ENCODE data around the gene SLC5A9. TPM values are rescaled to one million over a fixed set of nuclear protein-coding genes. Genes with fewer than 3 reads are reported as not detected.

Gene SLC5A9
- total and polyA plus RNA-seq, 2 of the 13 experiments (the other 11 are each of a cell fraction or from before 2014, with no cell fraction given), result 42.0 to 65.0 TPM

- no peak for TF ChIP-seq JARID2 (CRISPR knock-in tag; IDR thresholded peaks at IDR 0.05; ENCODE audit: insufficient replicate concordance)
- no peak for TF ChIP-seq ZNF639 (CRISPR knock-in tag; conservative IDR thresholded peaks at IDR 0.05)
- no peak for TF ChIP-seq TEAD2 (CRISPR knock-in tag; IDR thresholded peaks at IDR 0.05)
- TF ChIP-seq NCOA2 (CRISPR knock-in tag; IDR thresholded peaks at IDR 0.05), result no peak
- no peak for TF ChIP-seq ZNF331 (CRISPR knock-in tag; IDR thresholded peaks at IDR 0.05)
- no peak for TF ChIP-seq SP4 (CRISPR knock-in tag; IDR thresholded peaks at IDR 0.05)
- no peak for TF ChIP-seq PRPF4 (IDR thresholded peaks at IDR 0.05; ENCODE audit: low read depth, low read length, poor library complexity, severe bottlenecking)
- no peak for TF ChIP-seq ZBTB42 (CRISPR knock-in tag; IDR thresholded peaks at IDR 0.05)
- no peak for TF ChIP-seq ZMYM3 (CRISPR knock-in tag; IDR thresholded peaks at IDR 0.05)
- no peak for TF ChIP-seq SAFB2 (CRISPR knock-in tag; IDR thresholded peaks at IDR 0.05; ENCODE audit: borderline replicate concordance, low read depth)
Measured at GRCh38 chr1:48230236-48230635, 7.7 kb downstream of the SLC5A9 start (continued).

- H4K20me1 ChIP-seq (ENCODE audit: insufficient read depth, low read length), result no peaks in the 10 kb centered on the region
- no peak for FAIRE-seq
- ChIA-PET CTCF (ENCODE audit: low intra/inter-chr PET ratio, low total read pairs) (no interaction called here), POLR2A (no interaction called here)
- no peak overlapping the region for H3K4me2 ChIP-seq (ENCODE audit: low read depth, low read length)
- in situ Hi-C loops (cut with HindIII; ENCODE audit: extremely low pct_ligation_motif_present, low pct_unique_long_range_greater_than_20kb), result no loop called here
- no peaks in the 10 kb centered on the region for H3K79me2 ChIP-seq (ENCODE audit: insufficient read depth, low read length)
- no peak overlapping the region for H3K9ac ChIP-seq (ENCODE audit: insufficient read depth, low read depth, low read length)
- BruUV-seq (replicated peaks), result no TSS peak
- no peak overlapping the region for H3K4me3 ChIP-seq (replicated peaks in 1 of 3; ENCODE audit: insufficient read depth in 1 of 3, low read depth in 2 of 3, low read length in 3 of 3)
- no peaks in the 10 kb centered on the region for H3K9me3 ChIP-seq (ENCODE audit: low read length)
- DNase-seq (ENCODE audit: low spot score), result no peak
- 98% methylated on average over 1 of the region's 1 CpG for WGBS (ENCODE audit: low lambda C conversion rate)
- no peak for ATAC-seq
- H3K27me3 ChIP-seq (ENCODE audit: control insufficient read depth in 1 of 2, insufficient read depth in 2 of 2, low read length in 2 of 2), result no peaks in the 10 kb centered on the region; a peak in 1 of 5 replicates
- intact Hi-C loops (cut with micrococcal nuclease; ENCODE audit: unreplicated experiment), result no loop called here
- no peak overlapping the region for H2AFZ ChIP-seq (ENCODE audit: low read length)
- H3K36me3 ChIP-seq (replicated peaks in 1 of 2; ENCODE audit: control insufficient read depth in 1 of 2, insufficient read depth in 2 of 2, low read length in 2 of 2), result peaks cover 43 to 88% of the 10 kb centered on the region in 2 experiments
- no peak overlapping the region for H3K27ac ChIP-seq (ENCODE audit: extremely low read length, insufficient read depth, low read length)
- H3K4me1 ChIP-seq (ENCODE audit: insufficient read depth, low read length), result no peaks in the 10 kb centered on the region
- no peak for TF ChIP-seq SAP130 (CRISPR knock-in tag; IDR thresholded peaks at IDR 0.05; ENCODE audit: low read depth)
- TF ChIP-seq ZFX (CRISPR knock-in tag; IDR thresholded peaks at IDR 0.05; ENCODE audit: low read depth), result no peak
- no peak for TF ChIP-seq KLF12 (CRISPR knock-in tag; IDR thresholded peaks at IDR 0.05; ENCODE audit: borderline replicate concordance)
- TF ChIP-seq HINFP (CRISPR knock-in tag; IDR thresholded peaks at IDR 0.05; ENCODE audit: low read depth), result no peak
- no peak for TF ChIP-seq SRSF4 (IDR thresholded peaks at IDR 0.05; ENCODE audit: low read depth, low read length, poor library complexity, severe bottlenecking)
- no peak for TF ChIP-seq CREBL2 (CRISPR knock-in tag; IDR thresholded peaks at IDR 0.05; ENCODE audit: borderline replicate concordance)
- TF ChIP-seq MYPOP (CRISPR knock-in tag; IDR thresholded peaks at IDR 0.05), result no peak
- no peak for TF ChIP-seq ZNF530 (CRISPR knock-in tag; IDR thresholded peaks at IDR 0.05; ENCODE audit: low read depth)
- no peak for TF ChIP-seq THAP7 (CRISPR knock-in tag; IDR thresholded peaks at IDR 0.05)
- TF ChIP-seq CCAR2 (optimal IDR thresholded peaks at IDR 0.05; ENCODE audit: low read depth, low read length), result no peak
- TF ChIP-seq XBP1 (CRISPR knock-in tag; IDR thresholded peaks at IDR 0.05), result no peak
Measured at GRCh38 chr1:48232722-48233121, 10.2 kb downstream of the SLC5A9 start.
